T1000 (cell line): ENCODE data around the gene ACSL6.

ENCODE experiments used
- DNase-seq: peaks from one replicate; lab custom pipeline; 2025; ENCODE audit warnings: mixed read lengths; lab: John Stamatoyannopoulos, UW

ACSL6 gene

DNA sequence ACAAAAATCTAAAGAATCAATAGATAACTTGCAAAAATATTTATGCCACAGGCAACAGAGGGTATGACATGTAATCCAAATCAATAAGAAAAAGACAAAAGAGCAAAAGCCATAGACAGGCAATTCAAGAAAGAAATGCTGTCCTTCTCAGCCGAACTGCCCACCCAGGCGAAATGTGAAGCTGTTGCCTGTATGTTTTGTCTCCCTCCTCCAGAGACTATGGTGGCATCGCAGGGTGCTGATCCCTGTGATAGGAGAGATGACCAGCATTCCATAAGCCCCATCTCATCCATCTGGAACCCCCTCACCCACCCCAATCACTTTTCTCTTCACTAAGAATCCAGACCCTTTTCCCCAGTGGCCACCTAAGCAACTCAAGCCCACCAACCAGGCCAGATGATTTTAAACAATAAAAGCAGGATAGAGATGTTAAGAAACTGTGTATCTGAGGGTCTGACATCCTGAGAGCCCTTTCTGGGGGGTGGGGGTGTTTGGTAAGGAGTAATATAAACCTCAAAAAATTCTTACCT, 5.3 kb upstream of the ACSL6 start:
- DNase-seq, result no peak

DNA sequence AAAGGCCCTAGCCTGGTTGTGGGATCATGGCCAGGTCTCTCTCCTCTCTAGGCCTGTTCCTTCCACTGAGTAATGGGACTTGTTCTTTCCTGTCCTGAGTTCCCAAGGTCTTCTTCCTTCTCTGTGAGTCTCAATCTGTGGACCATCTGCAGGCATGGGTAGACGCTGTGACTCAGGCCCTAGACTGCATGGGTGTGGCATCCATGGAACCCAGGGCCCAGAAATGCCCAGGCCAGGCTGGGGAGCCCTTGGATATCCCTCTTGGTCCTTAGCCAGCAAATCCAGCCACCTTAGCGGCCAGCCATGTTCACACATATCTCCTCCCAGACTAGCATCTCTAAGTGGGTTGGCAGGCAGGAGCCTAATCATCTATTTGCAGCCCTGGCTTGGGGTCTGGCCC, 2.3 kb upstream of the ACSL6 start:
- no peak for DNase-seq

DNA sequence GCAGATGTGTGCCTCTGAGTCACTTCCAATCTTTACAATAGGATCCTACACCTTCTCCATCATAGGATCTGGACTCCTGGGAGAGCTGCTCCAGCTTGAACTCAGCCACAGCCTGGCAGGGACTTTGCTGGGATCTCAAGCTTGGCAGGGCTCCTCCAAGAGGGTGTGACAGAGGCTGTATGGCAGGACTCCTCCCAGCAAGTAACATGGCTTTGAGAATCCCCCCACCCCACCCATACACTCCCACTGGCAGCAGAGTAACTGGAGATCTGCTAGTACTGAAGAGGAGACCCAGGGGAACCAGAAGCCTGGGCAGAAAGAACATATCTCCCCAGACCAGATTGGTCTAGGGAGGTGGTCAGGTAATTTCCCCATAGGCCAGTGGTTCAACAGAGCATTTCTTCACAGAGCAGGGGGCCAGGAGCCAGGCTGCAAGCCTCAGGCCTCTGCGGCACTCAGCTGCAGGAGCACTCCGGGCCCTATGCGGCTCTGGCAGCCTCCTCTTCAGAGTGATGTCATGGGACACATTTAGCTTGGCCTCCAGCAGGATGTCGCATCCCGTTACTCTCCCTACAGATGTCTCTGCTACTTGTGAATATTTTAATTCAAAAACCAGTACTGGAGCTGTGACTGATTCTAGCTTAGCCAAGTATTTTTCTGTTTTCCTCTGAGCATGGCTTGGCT, 1.7 kb upstream of the ACSL6 start:
- no peak for DNase-seq

DNA sequence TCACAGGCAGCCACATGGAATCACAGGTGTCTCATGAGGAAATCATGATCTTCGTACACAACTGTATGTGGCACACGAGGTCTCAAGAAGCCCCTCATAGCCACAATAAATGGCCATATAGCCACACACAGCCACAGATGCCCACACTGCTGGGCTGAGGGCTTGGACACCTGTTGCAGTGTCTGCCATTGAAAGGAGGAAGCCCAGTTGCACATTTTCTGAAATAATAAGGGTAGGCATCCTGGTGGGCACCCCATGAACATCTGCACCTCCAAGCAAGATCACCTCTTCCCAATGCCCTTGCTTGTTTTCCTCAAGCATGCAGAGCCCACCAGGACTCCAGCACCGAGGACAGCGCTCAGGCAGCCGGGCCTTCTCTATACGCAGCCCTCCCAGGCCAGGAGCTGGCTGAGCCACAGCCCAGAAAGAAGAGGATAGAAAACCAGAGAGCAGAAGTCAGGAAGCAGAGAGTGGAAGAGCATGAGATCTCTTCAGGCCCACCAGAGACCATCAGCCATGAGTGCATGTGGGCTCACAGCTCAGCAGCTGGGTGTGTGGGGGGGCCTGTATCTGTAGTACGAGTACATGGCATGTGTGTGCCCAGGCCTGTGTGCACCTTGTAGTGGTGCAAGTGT, 1.0 kb upstream of the ACSL6 start:
- peak; percentile 10 for DNase-seq

DNA sequence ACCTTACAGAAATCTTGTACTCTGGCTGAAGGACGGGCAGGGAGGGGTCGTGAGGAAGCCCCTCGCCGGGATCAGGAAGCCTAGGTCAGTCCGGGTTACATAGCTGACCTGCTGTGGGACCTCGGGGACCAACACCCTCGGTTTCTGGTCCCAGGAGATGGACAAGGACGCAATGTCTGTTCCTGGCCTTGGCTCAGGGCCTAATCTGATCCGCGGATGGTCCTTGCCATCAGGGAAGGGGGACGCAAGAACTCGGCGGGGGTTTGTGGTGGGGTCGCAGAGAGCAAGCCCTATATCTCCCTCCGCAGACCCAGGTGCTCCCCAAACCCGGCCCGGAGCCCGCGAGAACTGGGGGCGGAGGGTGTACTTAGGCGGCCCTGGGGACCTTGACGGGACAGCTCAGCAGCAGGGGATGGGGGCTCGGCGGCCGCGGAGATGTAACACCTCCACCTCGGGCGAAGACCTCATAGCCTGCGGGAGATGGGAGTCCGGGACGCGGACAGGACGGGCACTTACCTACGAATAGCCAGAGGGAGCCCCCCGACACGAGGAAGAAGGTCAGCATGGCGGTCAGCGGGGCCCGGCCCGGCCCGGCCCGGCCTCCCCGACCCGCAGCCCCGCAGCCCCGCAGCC, 353 bp downstream of the ACSL6 start:
- DNase-seq, result no peak

DNA sequence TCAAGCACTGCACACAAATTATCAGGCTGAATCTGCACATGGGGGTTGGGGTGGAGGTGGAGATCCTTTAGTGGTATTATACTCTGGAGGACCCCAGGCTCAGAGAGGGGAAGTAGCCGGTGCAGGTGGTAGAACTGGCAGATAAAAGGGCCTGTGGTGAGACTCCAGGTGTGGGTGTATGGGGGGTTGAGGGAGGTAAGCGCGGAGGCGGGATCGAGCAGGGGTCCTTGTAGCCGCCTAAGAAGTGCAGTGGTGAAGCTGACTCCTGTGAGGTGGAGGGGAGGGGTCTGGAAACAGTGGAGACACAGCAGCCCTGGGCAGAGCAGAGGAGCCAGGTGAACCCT, 841 bp downstream of the ACSL6 start:
- no peak for DNase-seq

DNA sequence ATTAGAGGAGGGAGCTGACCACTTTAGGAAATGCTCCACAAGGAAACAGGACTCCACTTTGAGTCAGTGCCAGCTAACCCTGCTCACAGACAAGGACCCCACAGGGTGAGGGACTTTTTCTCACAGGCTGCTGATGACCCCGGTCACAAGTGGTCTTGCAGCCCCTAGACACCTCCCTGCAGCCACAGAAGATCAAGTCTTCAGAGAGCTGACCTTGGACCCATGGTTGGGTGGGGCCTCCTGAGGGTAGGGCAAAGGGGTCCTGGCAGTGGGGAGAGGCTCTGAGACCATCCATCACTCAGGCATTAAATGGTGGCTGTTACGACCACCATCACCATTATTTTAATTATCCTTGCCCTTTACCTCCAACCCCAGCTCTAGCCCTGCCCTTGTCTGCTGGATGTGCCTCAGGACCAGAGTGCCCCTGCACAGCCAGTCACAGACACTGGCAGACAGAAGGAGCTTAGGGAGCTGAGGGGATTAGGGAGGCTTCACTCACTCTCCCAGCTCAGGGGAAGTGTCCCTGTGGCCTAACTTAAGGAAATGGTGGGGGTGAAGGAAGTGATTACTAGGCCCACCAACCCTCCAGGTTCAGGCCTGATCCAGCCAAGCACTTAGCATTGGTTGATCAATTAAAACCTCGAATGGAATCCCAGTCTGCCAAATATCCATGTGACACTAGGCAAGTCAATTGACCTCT, 1.6 kb downstream of the ACSL6 start:
- DNase-seq, result no peak

DNA sequence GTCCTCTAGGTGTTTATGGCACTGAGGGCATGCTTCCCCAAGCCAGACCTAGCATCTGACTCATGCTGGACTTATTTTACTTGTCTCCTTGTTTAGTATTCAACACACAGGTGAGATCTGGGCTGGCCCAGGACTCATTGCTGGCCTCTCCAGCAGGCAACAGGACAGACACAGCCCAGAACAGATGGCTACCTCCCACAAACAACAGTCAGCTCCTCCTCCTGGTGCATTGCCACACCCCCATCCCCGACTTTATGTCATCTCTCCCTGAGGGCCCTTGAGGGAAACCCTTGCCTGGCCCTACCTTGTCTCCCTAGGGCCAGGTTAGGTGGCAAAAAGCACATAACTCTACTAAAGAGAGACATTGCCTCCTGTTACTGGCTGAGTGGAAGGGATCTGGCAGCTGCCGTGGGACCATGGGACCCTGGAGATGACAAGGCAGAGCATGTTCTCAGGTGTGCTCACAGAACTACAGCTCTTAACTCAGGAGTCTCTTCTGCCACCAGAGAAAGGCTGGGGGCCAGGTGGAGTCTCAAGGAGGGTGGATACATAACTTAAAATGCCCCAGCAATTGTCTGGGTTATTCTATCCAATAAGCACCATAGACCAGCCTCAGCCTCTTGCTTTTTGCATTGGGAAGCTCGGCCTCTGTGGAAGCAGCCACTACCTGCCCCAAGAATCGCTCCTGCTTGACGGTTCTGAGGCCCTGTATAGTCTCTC, 2.3 kb downstream of the ACSL6 start:
- DNase-seq, result no peak

DNA sequence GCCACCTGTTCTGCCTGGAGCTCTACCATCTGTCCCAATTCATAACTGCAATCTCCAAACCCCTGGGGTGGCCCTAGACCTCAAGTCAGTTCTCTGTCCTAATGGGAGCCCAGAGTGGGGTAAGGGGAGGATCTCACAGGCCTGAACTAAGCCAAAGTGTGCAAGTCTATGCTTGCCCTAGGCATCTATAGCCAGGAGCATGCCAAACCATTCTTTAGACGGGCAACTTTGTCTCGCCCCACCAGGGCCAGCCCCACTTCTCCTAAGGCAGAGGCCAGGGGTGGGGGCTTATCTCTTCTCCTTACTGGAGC, 3.3 kb downstream of the ACSL6 start:
- no peak for DNase-seq

DNA sequence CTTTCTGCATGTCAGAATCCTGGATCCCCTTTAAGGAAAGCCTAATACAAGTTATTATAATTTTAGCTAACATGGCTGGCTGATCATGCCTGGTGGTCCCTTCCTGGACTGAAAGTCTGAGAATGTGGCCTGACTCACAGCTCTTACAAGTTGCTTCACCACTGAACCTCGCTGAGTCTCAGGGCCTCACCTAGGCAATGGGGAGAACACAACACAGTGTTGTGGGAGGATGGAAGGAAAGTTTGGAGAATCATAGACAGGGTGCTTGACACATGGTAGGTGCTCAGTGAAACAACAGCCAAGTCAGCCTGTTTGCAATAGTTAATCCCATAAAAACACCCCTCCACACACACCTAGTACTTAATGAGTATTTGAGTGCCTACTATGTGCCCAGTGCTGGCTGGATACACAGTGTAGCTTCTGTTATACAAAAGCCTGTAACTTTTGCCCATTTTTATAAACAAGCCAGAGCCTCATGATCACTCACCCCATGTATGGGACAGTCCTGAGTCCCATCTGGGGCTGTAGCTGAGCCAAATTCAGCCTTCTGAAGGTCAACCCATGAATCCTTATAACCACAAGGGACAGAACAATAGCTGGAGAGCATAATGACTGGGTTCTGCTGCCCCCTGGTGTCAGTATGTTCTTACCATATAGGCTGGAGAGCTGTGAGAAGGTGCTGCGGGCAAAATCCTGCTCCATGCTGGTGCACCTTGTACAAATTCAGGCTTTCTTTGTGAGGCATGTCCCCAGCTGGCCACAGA, 3.9 kb downstream of the ACSL6 start:
- DNase-seq, result peak; percentile 41

DNA sequence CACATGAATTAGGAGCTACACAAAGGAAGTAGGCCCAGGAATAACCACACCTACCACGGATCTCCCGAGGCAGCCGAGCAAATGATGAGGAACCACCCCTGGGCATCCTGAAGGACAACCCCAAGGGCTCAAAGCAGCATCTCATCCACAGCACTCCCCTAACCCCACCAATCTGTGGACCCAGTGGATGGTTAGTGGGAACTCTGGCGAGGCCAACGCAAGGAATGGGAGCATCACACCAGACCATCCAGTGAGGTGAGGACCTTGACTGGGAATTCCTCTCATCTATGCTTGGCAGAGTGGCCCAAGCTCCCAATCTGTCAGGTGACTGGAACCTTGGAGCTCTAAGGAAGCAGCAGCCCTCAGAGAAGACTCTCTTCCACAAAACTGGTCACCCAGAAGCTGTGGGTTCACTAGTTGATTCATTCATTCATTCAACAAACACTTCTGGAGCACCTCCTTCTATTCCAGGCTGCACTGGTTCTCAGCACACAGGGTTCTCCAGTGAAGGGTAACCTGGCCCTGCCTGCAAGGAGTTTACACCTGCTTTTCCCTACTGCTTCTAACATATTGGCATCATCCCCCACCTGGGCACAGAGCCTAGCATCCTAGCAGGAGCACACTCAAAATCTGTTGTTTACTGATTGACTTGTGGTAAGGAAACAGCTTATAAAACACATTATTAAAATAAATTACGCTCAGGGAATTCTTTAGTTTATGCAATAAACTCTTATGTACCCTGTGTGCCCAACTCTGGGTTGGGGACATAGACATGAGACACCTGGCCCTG, 4.9 kb downstream of the ACSL6 start:
- DNase-seq, result no peak

DNA sequence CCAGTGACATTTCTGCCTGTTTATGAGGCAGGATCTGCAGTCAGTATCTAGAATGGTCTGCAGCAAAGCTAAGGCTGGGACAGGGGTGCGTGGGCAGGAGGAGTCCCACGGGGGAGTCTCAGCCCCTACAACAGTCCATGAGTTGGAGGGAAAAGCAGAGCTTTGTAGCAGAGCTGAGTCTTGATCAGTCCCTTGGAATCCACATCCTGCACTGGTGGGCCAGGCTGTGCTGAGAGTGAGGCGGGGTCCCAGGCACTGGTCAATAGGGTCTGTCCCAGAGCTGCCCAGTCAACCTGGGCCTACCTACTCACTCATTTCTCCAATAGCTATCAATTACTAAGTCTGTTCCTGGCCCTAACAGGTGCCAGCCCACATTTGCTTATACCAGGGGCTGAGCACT, 5.9 kb downstream of the ACSL6 start:
- no peak for DNase-seq

DNA sequence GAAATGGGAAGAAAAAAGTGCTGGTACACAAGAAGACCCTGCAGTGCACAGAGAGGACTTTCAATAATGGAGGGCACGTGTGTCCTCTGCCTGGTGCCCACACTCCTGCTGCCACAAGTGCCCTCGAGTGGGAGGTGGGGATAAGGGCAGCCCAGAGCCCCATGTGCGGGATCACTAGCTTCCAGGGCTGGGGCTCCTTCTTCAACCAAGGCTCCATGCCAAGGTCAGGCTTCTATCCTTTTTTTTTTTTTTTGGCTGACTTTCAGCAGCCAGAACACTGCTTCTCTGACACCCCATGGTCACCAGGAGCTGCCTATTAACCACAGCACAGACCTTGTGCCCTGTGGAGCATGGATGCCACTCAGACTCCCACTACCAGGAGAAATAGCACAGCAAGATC, 7.5 kb downstream of the ACSL6 start:
- no peak for DNase-seq

DNA sequence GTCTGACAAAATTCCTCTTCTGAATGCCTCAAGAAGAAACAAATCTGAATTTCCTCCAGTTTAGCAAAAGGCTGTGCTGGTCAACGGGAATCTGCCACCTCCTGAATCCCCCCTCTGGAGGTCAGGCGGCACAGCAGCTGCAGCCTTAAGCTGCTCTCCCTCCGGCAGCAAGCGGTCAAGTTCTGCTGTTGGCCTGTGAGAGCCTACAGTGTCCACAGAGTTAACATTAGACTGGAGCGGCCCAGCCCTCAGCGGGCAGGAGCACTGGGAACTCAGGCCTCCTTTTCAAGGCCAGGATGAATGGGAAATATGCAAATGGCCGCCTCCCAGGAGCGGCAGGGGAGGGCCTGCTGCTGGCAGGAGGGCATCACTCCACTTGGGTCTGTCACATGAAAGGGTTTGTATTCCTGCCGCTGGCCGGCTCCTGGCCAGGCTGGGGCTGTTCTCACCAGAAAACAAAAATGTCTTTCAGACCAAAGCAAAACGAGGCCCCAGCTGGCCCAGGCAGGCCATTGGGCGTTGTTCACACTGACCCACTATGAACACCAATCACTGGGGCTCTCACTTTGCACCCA, 8.2 kb downstream of the ACSL6 start:
- DNase-seq, result no peak

DNA sequence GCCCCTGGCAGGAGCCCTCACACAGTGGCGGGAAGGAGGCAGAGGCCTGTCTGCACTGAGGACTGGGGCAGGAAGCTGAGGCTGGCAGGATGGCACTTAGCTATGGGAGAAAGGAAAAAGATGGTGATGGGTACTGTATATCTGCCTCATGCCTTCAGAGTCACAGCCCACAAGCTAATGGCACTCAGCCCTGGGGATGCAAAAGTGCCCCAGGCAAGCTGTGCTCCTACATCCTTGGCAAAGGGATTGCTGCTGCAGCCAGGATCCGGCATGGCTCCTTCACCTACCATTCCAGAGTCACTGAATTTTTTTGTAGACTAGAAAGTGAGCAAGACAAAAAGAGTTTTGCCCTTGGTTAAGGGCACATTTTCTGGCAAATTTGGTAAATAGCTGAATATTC, 8.7 kb downstream of the ACSL6 start:
- no peak for DNase-seq

DNA sequence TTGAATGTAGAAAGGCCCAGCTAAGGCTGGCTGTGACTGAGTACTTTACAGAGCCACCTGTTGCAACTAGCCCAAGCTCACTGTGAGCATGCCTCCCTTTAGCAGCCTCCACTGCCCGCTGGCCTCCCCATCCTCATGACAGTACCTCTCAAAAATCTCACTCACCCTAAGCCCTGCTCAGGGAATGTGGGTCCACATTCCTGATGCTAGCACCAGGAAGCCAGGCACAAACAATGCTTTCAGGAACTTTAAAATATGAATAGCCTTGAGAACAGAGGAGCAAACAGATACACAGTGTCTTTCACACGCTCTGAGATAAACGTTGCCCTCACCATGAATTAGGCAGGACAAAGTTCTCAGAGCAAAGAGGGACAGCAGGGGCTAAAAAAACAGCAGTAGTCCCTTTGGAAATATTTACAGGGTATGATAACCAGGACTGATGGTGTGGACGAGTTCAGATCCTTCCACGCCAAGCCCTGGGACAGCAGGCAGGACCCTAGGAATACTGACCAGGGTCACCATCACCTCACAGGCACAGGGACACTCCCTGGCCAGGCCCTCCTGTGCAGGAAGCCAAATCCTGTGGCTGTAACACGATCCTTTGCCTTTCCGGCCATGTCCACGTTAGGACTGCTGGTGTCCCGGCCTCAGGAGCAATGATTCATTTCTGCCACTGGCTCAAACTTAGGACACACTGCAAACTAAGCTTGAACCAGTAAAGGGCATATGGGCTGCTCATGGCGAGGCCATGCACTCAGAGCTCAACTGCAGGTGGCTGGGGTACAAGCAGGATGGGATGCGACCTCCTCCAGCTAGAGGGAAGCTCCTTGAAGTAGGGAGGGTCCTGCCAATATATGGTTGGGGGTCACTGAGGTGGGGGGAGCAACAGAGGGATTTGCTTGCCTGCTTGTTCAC, 9.6 kb downstream of the ACSL6 start:
- no peak for DNase-seq

DNA sequence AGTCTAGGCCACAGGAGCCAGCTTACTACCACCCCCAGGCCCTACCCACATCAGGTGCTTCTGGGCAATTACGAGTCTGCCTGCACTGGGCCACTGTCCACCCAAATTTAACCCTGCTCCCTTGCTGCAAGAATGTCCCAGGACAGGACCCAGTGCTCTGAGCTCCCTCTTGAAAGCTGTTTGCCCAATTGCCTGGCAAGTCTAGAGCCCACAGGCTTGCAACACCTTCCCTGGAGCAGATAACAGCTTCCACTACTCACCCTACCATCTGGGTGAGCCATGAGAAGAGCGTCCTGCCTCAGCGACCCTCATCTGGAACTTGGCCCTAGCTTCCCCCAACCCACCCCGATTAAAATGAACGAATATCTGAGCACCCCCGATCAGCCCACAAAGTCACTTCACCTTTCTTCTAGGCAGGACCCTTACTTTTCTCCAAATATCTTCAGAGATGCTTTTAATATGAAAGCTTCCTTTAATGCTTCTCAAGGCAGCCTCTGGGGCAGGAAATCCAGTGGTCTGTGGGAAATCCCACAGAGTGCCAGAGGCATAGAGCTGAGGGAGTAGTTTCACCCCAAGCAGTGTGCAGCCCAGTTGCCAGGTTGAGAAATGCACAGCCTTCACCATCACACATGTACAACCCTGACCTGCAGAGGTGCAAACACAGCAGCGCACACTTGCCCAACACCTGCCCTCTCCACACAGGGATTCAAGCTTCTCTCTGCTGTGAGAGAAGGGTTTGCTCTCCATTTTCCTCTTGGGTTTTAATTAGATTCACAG, 10.6 kb downstream of the ACSL6 start:
- no peak for DNase-seq

DNA sequence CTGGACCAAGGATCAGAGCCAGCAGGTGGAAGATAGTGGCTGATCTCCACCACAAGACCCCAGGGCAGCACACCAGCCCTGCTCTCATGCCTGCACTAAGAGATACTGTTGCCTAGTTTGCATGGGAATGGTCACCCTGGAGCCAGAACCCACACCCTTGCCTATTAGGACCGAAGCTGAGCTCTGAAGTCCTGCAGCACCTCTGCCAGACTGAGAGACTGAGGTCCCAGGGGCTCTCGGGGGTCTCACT, 11.3 kb downstream of the ACSL6 start:
- no peak for DNase-seq
